ENCODE results near the gene OAS3. TPM values are rescaled to one million over a fixed set of nuclear protein-coding genes. Genes with fewer than 3 reads are reported as not detected.
"Not testable (repeated sequence)": the region's sequence is repeated elsewhere in the genome, so short reads cannot be mapped to it uniquely, and the experiment has no call there.

The OAS3 gene
- total and polyA plus RNA-seq, 9 of the 15 experiments (the other 6 are each of a cell fraction or from before 2014, with no cell fraction given), result 0.21 to 2.0 (median 0.83) TPM

DNA sequence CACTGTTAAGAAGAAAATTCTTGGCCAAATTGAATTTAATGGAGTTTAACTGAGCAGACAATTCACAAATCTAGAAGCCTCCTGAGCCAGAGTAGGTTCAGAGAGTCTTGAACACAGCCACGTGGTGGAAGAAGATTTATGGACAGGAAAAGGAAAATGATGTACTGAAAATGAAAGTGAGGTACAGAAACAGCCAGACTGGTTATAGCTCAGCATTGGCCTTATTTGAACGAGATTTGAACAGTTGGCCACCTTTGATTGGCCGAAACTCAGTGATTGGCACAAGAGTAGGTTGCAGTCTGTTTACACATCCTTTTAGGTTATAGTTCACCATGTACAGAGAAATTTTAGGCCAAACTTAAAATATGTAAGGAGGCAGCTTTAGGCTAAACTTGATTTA lies 50.0 kb downstream of the OAS3 start (continued):
- TF ChIP-seq, protein P1, sequence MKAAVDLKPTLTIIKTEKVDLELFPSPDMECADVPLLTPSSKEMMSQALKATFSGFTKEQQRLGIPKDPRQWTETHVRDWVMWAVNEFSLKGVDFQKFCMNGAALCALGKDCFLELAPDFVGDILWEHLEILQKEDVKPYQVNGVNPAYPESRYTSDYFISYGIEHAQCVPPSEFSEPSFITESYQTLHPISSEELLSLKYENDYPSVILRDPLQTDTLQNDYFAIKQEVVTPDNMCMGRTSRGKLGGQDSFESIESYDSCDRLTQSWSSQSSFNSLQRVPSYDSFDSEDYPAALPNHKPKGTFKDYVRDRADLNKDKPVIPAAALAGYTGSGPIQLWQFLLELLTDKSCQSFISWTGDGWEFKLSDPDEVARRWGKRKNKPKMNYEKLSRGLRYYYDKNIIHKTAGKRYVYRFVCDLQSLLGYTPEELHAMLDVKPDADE (conservative IDR thresholded peaks at IDR 0.05; ENCODE audit: control insufficient read depth, low read depth, low read length), result no peak
- no peak for TF ChIP-seq FOXJ3 (CRISPR knock-in tag; IDR thresholded peaks at IDR 0.05)

DNA sequence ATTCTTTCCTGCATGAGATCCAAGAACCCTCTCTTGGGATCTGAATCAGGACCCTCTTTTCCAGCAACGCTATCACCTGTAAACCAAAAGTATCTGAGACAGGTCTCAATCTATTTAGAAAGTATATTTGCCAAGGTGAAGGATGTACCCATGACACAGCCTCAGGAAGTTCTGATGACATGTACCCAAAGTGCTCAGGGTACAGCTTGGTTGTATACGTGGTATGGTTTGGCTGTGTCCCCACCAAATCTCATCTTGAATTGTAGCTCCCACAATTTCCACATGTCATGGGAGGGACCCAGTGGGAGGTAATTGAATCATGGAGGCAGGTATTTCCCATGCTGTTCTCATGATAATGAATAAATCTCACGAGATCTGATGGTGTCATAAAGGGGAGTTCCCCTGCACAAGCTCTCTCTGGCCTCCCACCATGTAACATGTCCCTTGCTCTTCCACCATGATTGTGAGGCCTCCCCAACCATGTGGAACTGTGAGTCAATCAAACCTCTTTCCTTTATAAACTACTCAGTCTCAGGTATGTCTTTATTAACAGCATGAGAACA lies 50.6 kb downstream of the OAS3 start:
- not testable (repeated sequence) for H3K36me3 ChIP-seq (ENCODE audit: control insufficient read depth, insufficient read depth, low read length)

More for the DNA sequence above, 50.6 kb downstream of the OAS3 start:
- H3K79me2 ChIP-seq (ENCODE audit: control insufficient read depth, insufficient read depth, low read length); DNase-seq (ENCODE audit: extremely low read depth in 1 of 4, low spot score in 3 of 4); H2AFZ ChIP-seq (ENCODE audit: low read depth, low read length); in situ Hi-C loops (cut with MboI); H3K4me2 ChIP-seq (ENCODE audit: insufficient read depth, low read length); BruUV-seq (replicated peaks); ATAC-seq; H3K4me3 ChIP-seq; intact Hi-C loops (cut with micrococcal nuclease); CTCF ChIA-PET (ENCODE audit: low intra/inter-chr PET ratio); FAIRE-seq; H3K9me3 ChIP-seq (replicated peaks; ENCODE audit: control insufficient read depth, insufficient read depth, low read depth, low read length); H3K4me1 ChIP-seq (replicated peaks in 1 of 2; ENCODE audit: control insufficient read depth in 2 of 2, insufficient read depth in 2 of 2, low read length in 2 of 2); H3K9ac ChIP-seq (ENCODE audit: insufficient read depth in 1 of 2, low read depth in 2 of 2, low read length in 2 of 2); H4K20me1 ChIP-seq (replicated peaks; ENCODE audit: control insufficient read depth, insufficient read depth, low read length); H3K9me1 ChIP-seq (ENCODE audit: control insufficient read depth, insufficient read depth, low read length); H3K27ac ChIP-seq (ENCODE audit: extremely low read depth, low read depth, low read length); H3K27me3 ChIP-seq (ENCODE audit: control insufficient read depth in 2 of 2, insufficient read depth in 2 of 2, low read length in 2 of 2): not testable (repeated sequence)
- POLR2A ChIA-PET, result interaction anchor here (1.2 to 1.3 kb wide), 2 partner anchors 11 to 14 kb away, joined by 3 to 5 read pairs; partner anchors contain the start of gene OAS2
- 0% methylated on average over 3 of the region's 3 CpGs for WGBS (ENCODE audit: insufficient coverage, low coverage, missing lambda C conversion rate)
